HG03342 (cell line): ENCODE data around the gene GOLGA8K.
"Not testable (repeated sequence)": the region's sequence is repeated elsewhere in the genome, so short reads cannot be mapped to it uniquely, and the experiment has no call there.

ENCODE experiments used
- ATAC-seq: cut with Tn5 transposase; IDR thresholded peaks from one replicate; pipeline ENCODE4 v1.9.1; 2021; ENCODE audit warnings: mild to moderate bottlenecking, moderate library complexity; ENCODE audit not compliant: unreplicated experiment

Gene GOLGA8K, protein sequence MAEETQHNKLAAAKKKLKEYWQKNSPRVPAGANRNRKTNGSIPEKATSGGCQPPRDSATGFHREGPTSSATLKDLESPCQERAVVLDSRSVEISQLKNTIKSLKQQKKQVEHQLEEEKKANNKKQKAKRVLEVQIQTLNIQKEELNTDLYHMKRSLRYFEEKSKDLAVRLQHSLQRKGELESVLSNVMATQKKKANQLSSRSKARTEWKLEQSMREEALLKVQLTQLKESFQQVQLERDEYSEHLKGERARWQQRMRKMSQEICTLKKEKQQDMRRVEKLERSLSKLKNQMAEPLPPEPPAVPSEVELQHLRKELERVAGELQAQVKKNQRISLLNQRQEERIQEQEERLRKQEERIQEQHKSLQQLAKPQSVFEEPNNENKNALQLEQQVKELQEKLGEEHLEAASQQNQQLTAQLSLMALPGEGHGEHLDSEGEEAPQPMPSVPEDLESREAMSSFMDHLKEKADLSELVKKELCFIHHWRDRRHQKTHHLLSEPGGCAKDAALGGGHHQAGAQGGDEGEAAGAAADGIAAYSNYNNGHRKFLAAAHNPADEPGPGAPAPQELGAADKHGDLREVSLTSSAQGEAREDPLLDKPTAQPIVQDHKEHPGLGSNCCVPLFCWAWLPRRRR

GRCh38 chr15:32403192-32403591, at the start of gene GOLGA8K:
Gene GOLGA8K (minus strand): TSS chr15:32403292. CDS start chr15:32403194, 98 bp downstream.
- ATAC-seq: not testable (repeated sequence)

- not testable (repeated sequence) for ATAC-seq
These were observed 37.4 kb upstream of the GOLGA8K start for GRCh38 chr15:32440445-32440977.

DNA sequence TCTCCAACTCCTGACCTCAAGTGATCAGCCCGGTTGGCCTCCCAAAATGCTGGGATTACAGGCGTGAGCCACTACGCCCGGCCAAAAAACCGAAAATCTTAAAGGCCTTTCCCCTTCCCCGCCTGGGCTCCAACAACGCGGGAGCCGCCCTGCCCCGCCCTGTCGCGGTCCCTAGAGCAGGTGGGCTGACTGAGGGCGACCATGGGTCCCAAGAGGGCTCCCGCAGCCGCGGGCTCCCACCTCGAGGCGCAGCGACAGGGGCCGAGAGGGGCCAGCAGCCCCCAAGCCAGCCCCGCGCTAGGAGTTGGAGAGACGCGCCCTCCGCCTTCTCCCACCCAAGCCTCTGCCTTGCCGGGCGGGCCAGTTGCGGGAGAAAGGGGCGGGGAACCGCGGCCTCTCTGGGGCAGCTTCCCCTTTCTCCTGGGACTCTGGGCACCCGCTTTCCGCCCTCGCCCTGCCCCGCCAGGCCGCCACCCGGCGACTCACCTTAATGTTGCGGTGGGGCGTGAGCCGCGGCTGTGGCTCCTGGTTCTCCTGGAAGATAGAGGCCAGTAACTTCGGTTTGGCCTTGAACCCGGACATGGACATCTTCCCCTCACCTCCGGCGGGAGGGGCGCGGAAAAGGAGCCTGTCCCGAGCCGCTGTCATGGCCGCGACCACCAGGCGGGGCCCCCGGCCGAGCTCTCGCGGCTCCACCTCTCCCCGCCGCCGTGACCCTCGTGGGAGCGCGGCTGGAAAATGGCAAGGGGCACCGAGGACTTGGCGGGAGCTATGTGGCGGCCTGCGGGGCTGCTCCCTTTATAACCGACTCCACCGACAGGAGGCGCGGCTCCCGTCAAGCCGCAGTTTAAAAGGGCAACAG, 31.2 kb upstream of the GOLGA8K start:
- not testable (repeated sequence) for ATAC-seq

DNA sequence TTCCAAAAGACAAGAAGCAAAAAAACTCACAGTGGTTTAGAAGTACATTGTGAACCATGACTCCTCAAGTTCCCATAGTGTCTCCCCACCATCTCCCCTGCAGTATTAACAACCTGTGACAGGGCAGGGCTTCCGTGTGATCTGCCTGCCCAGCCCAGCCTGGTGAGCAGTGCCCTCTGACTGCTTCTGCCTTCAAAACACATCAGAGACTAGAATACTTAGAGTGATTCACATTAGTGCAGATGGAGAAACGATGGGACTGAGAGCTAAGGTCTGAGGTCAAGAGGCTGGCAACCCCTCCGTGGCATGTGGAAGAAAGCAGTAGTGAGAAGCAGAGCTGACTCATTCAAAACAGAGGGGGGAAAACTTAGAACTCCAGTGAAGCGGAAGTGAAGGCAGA, 24.5 kb upstream of the GOLGA8K start:
- not testable (repeated sequence) for ATAC-seq

- ATAC-seq: not testable (repeated sequence)
These were observed 23.4 kb upstream of the GOLGA8K start for GRCh38 chr15:32426511-32426910.

GRCh38 chr15:32407903-32408302, 4.8 kb upstream of the GOLGA8K start:
- not testable (repeated sequence) for ATAC-seq

DNA sequence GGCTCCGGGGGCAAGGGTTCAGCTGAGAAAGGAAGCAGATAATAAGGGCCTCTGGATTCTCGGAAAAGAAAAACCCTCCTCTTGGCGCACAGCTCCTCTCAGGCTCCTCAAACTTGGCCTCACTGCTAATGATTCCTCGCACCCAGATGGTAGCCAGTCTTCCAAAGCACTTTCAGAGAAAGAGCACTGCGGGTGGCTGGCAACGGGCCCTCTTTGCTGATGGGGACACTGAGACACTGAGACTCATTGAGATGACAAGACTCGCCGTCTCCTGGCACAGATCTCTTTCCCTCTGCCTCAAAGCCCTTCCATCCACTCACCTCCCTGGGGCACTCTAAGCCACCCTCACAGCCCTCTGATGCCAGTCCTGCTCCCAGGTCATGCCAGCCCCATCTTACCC, 6.6 kb downstream of the GOLGA8K start:
- not testable (repeated sequence) for ATAC-seq

DNA sequence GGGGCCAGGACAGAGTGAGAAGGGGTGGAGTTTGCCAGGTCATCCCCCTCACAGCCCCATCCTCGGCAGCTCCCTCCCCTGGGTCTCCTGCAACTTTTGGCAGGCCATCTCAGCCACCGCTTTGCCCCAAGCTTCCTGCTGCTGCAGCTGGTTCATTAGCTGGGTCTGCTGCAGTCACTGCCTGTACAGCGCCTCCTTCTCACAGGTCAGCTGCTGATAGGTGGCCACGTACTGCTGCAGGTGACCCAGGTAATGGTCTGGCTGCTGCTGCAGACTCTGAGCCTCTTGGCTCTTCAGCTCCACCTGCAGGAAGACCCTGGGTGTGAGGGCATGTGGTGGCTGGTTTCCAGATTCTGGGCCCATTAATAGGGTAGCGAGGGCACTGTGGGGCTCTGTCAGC, 8.3 kb downstream of the GOLGA8K start:
- ATAC-seq: not testable (repeated sequence)

- not testable (repeated sequence) for ATAC-seq
These were observed 14.9 kb downstream of the GOLGA8K start for GRCh38 chr15:32388050-32388648.

GRCh38 chr15:32385823-32386495, 17.1 kb downstream of the GOLGA8K start:
- not testable (repeated sequence) for ATAC-seq

- not testable (repeated sequence) for ATAC-seq
These were observed 28.9 kb downstream of the GOLGA8K start for GRCh38 chr15:32374185-32374584.

GRCh38 chr15:32373707-32374106, 29.4 kb downstream of the GOLGA8K start:
- ATAC-seq: not testable (repeated sequence)

- ATAC-seq: not testable (repeated sequence)
These were observed 31.0 kb downstream of the GOLGA8K start for GRCh38 chr15:32372075-32372474.

DNA sequence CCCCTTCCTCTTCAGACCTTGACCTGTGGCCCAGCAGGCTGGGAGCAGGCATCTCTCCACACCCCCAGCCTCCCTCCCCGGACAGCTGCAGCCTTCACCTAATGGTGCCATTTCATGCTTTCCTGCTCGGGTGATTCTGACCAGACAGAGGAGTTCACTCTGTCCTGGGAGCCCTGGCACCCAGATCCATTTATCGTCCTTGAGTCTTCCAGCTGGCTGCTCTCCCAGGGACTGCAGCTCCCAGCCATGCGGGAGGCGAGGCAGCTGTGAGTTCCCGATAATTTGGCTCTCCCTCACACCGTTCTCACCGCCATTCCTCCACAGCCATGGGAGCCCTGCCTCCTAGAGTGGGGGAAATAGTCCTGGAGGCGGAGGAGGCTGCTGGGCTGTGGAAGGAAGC, 32.6 kb downstream of the GOLGA8K start:
- ATAC-seq: not testable (repeated sequence)

- ATAC-seq: not testable (repeated sequence)
These were observed 33.0 kb downstream of the GOLGA8K start for GRCh38 chr15:32370064-32370463.

DNA sequence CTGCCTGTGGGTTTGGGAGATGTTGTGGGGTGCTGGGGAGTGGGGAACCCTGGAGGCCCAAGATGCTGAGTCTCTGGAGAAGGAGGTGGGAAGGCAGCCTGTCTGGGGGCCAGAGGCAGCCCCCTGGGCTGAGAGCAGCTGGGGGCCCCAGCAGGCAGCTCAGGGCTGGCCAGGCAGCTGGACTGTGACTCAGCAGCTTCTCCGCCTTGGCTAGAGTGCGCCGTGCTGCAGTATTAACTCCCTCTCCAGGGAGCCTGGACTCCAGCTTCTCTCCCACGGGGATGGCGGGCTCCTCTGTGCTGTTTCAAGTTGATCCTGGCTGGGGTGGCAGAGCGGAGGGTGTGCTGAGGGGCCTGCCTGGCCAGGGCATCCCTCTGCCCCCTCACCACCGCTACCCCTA, 36.6 kb downstream of the GOLGA8K start:
- ATAC-seq: not testable (repeated sequence)

GRCh38 chr15:32365955-32366354, 37.1 kb downstream of the GOLGA8K start:
- ATAC-seq: not testable (repeated sequence)

DNA sequence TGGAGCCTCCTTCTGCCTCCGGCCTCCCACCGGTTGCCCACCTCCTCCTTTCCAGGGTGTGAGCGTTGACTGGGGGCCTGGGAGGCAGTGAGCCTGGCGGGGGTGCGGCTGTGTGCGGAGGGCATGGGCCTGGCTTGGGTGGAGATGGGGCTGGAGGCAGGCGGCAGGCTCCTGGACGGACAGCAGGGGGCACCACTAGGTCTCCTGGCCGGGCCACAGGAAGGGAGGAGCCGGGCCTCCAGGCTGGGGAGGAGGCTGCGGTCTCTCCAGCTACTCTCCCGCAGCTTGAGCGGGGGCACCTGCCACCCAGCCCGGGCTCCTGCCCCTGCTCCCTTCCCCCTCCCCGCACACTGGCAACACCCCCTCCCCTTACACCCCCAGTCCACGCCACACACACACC, 38.1 kb downstream of the GOLGA8K start:
- not testable (repeated sequence) for ATAC-seq

- not testable (repeated sequence) for ATAC-seq
These were observed 39.6 kb downstream of the GOLGA8K start for GRCh38 chr15:32363449-32363848.

DNA sequence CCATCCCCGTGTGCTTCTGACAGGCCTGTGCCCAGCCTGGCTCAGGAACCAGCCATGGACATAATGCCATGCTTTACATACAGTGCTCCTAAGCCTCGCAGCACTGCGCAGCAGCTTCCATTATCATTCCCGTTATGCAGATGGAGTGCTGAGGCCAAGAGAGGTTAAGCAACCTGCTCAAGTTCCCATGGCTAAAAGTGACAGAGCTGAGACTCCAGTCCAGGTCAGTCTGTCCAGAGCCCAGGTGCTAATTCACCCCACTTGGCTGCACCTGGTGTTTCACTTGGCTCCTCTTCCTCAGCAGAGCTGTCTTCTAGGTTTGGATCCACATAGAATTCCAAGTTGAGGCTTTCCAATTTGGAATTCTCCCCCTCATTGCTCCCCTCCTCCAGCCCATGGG, 41.4 kb downstream of the GOLGA8K start:
- ATAC-seq: not testable (repeated sequence)
